Testis (tissue), 3 donors: ENCODE results near the gene TMED10. TPM values are rescaled to one million over a fixed set of nuclear protein-coding genes. Genes with fewer than 3 reads are reported as not detected.
A peak's percentile ranks its signal among the peaks of the same experiment; 100 is the strongest.

Experiments
- DNase-seq: peaks from one replicate; pipeline ENCODE4 v3.0.0-alpha.2; 2019
- H3K27ac ChIP-seq, 2 donors: fragments of 200-600 bp; sonication (generic); one replicate each; pipeline ENCODE4 v1.5.1; 2019
- H3K27me3 ChIP-seq: fragments of 200-600 bp; sonication (generic); one replicate; pipeline ENCODE4 v1.5.1; 2019
- H3K36me3 ChIP-seq: fragments of 200-600 bp; sonication (generic); one replicate; pipeline ENCODE4 v1.5.1; 2017; ENCODE audit warnings: low read depth; ENCODE audit errors: missing control alignments
- H3K4me1 ChIP-seq: fragments of 200-600 bp; sonication (generic); one replicate; pipeline ENCODE4 v1.5.1; 2019
- H3K4me3 ChIP-seq, 2 donors: fragments of 200-600 bp; sonication (generic); one replicate each; pipeline ENCODE4 v1.5.1; 2017 to 2019
- H3K9me3 ChIP-seq: fragments of 200-600 bp; sonication (generic); one replicate; pipeline ENCODE4 v1.5.1; 2017
- CTCF ChIP-seq, 3 experiments: fragments of 450-650 bp in 2 of 3; fragments of 200-600 bp in 1 of 3; sonication (generic) in 1 of 3; IDR thresholded peaks; one replicate each; pipeline ENCODE4 v1.5.1; 2016 to 2019; ENCODE audit warnings: antibody characterized with exemption in 3 of 3, mild to moderate bottlenecking in 2 of 3, moderate library complexity in 1 of 3
- POLR2A ChIP-seq: fragments of 450-650 bp; IDR thresholded peaks from one replicate; pipeline ENCODE4 v1.6.1; 2017; ENCODE audit warnings: antibody characterized with exemption, mild to moderate bottlenecking, moderate library complexity
- WGBS, 2 donors: methylation state at CpG; one replicate each; pipeline ENCODE4 v1.1.5; 2018; 5-methylcytosine and 5-hydroxymethylcytosine counted together
- intact Hi-C: fragments of 100-400 bp; cut with DNase I; formaldehyde crosslinking; loops from one replicate; pipeline ENCODE4 v1.15.1; 2023; ENCODE audit warnings: low total_unique reads
- polyA plus RNA-seq: library from polyadenylated mRNA; stranded (reverse); fragments of 350-450 nt; fragmentation: Illumina TruSeq; extraction: RNeasy Lipid Tissue Mini Kit (QIAGEN cat#74804); gene quantifications from one replicate; pipeline ENCODE4 v1.2.3, GENCODE V29; 2014; ENCODE audit warnings: low read depth, low replicate concordance; ENCODE audit not compliant: insufficient read depth
- small RNA-seq, 2 donors: library from RNA; depleted of rRNA; stranded (forward); fragments of <200 nt; gene quantifications; one replicate each; pipeline ENCODE3, GENCODE V24; 2016
- total RNA-seq, 2 donors: library from RNA; depleted of rRNA; stranded (reverse); fragments of >200 nt; gene quantifications; one replicate each; pipeline ENCODE4 v1.2.3, GENCODE V29; 2016

TMED10 gene
- total and polyA plus RNA-seq, 3 donors from 2014 or later, result 255 to 417 (median 334) TPM

GRCh38 chr14:75084513-75084912 lies 91.9 kb downstream of the TMED10 start:
- WGBS, 2 donors, result 64 to 73% methylated on average over 5 of the region's 5 CpGs
- Histone ChIP-seq H3K4me1 (peaks cover 16% of the 10 kb centered on the region), H3K36me3 (no peaks in the 10 kb centered on the region), H3K9me3 (no peaks in the 10 kb centered on the region), H3K4me3 (no peak overlapping the region), H3K27ac (no peak overlapping the region), H3K27me3 (no peaks in the 10 kb centered on the region)
- no peak for DNase-seq
- TF ChIP-seq CTCF (IDR thresholded peaks at IDR 0.05) (no peak), POLR2A (no peak)
- intact Hi-C loops, result loop anchor here (10.0 kb wide), 1 partner anchor 170 kb away; no protein-coding TSS in a partner anchor

DNA sequence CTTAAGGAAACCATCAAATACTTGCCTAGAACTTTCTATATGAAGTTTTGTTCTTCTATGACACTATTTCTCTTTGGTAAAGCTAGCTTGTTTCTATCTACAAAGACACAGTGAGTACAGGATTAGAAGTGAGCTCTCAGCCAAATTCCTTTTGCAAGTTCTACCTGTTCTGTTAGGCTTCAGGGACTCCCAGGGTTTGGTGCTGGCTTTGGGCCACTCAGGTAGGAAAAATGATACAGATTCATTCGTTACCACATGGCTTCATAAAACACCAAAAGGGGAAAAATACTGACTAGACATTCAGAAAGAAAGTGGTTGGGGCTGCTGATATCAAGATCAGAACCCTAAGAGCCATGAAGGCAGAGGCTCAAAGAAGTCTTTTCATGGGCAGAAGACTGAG lies 93.1 kb downstream of the TMED10 start:
- intact Hi-C loops, result loop anchor here (10.0 kb wide), 1 partner anchor 168 kb away; no protein-coding TSS in a partner anchor
- Histone ChIP-seq H3K4me1 (peaks cover 18% of the 10 kb centered on the region), H3K36me3 (no peaks in the 10 kb centered on the region), H3K4me3 (no peak overlapping the region), H3K27me3 (no peaks in the 10 kb centered on the region), H3K27ac (peak overlapping the region in 1 of 2 donors; percentile 55), H3K9me3 (no peaks in the 10 kb centered on the region)
- 68 to 88% methylated on average over 1 of the region's 1 CpG for WGBS, 2 donors
- no peak for TF ChIP-seq CTCF (IDR thresholded peaks at IDR 0.05)
- TF ChIP-seq POLR2A, result no peak
- no peak for DNase-seq

DNA sequence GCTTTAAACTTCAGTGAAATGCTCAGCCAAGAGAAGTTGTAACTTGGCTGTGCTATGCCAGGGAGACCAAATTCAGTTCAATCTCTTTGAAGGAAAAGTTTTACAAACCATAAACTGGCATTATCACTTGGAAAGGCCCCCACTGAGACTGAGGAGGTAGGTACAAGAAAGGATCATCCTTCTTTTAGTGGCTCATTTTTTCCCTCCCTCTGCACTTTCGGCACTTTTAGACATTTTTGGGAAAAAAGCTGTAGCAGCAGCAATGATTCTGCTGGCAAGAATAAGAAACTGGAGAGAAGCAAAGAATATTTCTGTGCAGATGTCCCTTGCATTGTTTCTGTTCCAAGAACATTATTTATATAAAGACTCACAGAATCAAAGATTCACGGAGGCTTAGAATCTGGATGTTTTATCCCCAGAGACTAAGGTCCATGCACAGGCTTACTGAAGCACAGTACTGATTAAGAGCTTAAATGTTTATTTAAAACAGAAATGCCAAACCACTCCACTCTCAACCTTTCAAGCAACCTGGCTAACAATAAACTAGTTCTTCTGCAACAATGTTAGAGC lies 94.7 kb downstream of the TMED10 start:
- Histone ChIP-seq H3K27ac (peak overlapping the region in 1 of 2 donors; percentile 21), H3K4me1 (peaks cover 18% of the 10 kb centered on the region), H3K36me3 (no peaks in the 10 kb centered on the region), H3K9me3 (no peaks in the 10 kb centered on the region), H3K4me3 (no peak overlapping the region), H3K27me3 (no peaks in the 10 kb centered on the region)
- WGBS, 2 donors, result 30 to 35% methylated on average over 2 of the region's 2 CpGs
- TF ChIP-seq CTCF (IDR thresholded peaks at IDR 0.05), result no peak
- no peak for TF ChIP-seq POLR2A
- no peak for DNase-seq
- intact Hi-C loops, result loop anchor here (10.0 kb wide), 1 partner anchor 167 kb away; no protein-coding TSS in a partner anchor

Small RNA genes lying within 50 kb of the gene (small RNA-seq; reads per million reads assigned to genes)
- gene HIF1AP1 (0 reads per million in 2 donors), gene RNU4ATAC14P (0 reads per million in 2 donors)

Other genes starting within 250 kb of the TMED10 start
- gene PGF, start 221.0 kb downstream of the TMED10 start, total RNA-seq, result 10 to 100 TPM in 1 of 2 donors, 1 to 10 TPM in 1; 6.5 to 11.5 TPM
- 5.4 TPM for gene PGF, start 221.0 kb downstream of the TMED10 start, polyA plus RNA-seq
- 10 to 100 TPM; 39.4 to 40.4 TPM for gene EIF2B2, start 173.7 kb downstream of the TMED10 start, total RNA-seq
- 124 TPM for gene EIF2B2, start 173.7 kb downstream of the TMED10 start, polyA plus RNA-seq
- gene MLH3, start 125.1 kb downstream of the TMED10 start, total RNA-seq, result 10 to 100 TPM; 31.8 to 36.2 TPM
- 21.5 TPM for gene MLH3, start 125.1 kb downstream of the TMED10 start, polyA plus RNA-seq
- gene ACYP1, start 112.6 kb downstream of the TMED10 start, total RNA-seq, result 10 to 100 TPM; 20.1 to 24.4 TPM
- 38.8 TPM for gene ACYP1, start 112.6 kb downstream of the TMED10 start, polyA plus RNA-seq
- gene ZC2HC1C, start 107.0 kb downstream of the TMED10 start, total RNA-seq, result 10 to 100 TPM; 35.2 to 63.5 TPM
- gene ZC2HC1C, start 107.0 kb downstream of the TMED10 start, polyA plus RNA-seq, result 233 TPM
- gene NEK9, start 49.6 kb downstream of the TMED10 start, total RNA-seq, result 100 to 1,000 TPM; 120 to 125 TPM
- gene NEK9, start 49.6 kb downstream of the TMED10 start, polyA plus RNA-seq, result 86.6 TPM
- gene FOS, start 102.2 kb upstream of the TMED10 start, total RNA-seq, result 10 to 100 TPM; 44.2 to 66.1 TPM
- gene FOS, start 102.2 kb upstream of the TMED10 start, polyA plus RNA-seq, result 247 TPM